Activated T-cell treated with anti-CD3 and anti-CD28 coated beads for 4 hours (primary cell): Measurements from ENCODE around the gene CASQ2.

Source experiments
- DNase-seq: peaks from one replicate; pipeline ENCODE4 v3.0.0-alpha.2; 2020

CASQ2 gene

GRCh38 chr1:115690972-115691371 lies 77.5 kb downstream of the CASQ2 start:
- no peak for DNase-seq

- DNase-seq = no peak
These were observed 80.8 kb downstream of the CASQ2 start for GRCh38 chr1:115687744-115688143.

- DNase-seq = no peak
These were observed 83.3 kb downstream of the CASQ2 start for GRCh38 chr1:115685029-115685705.

GRCh38 chr1:115682792-115683191 lies 85.7 kb downstream of the CASQ2 start:
- no peak for DNase-seq

- DNase-seq = no peak
These were observed 87.8 kb downstream of the CASQ2 start for GRCh38 chr1:115680730-115681111.

GRCh38 chr1:115679141-115679611 lies 89.3 kb downstream of the CASQ2 start:
- DNase-seq = no peak

GRCh38 chr1:115678141-115678540 lies 90.4 kb downstream of the CASQ2 start:
- DNase-seq = no peak

- no peak for DNase-seq
These were observed 90.9 kb downstream of the CASQ2 start for GRCh38 chr1:115677565-115677964.

- no peak for DNase-seq
These were observed 91.3 kb downstream of the CASQ2 start for GRCh38 chr1:115677182-115677555.

- no peak for DNase-seq
These were observed 91.9 kb downstream of the CASQ2 start for GRCh38 chr1:115676498-115677181.

GRCh38 chr1:115672224-115673009 lies 96.1 kb downstream of the CASQ2 start:
- DNase-seq = no peak

- no peak for DNase-seq
These were observed 97.2 kb downstream of the CASQ2 start for GRCh38 chr1:115671176-115671934.

- no peak for DNase-seq
These were observed 97.9 kb downstream of the CASQ2 start for GRCh38 chr1:115670476-115671175.

GRCh38 chr1:115669886-115670285 lies 98.6 kb downstream of the CASQ2 start:
- no peak for DNase-seq

GRCh38 chr1:115669002-115669673 lies 99.4 kb downstream of the CASQ2 start:
- DNase-seq = no peak

GRCh38 chr1:115668579-115668978 lies 99.9 kb downstream of the CASQ2 start:
- no peak for DNase-seq

- DNase-seq = no peak
These were observed 101.8 kb downstream of the CASQ2 start for GRCh38 chr1:115666702-115667101.

- DNase-seq = no peak
These were observed 102.3 kb downstream of the CASQ2 start for GRCh38 chr1:115666206-115666605.

- no peak for DNase-seq
These were observed 103.0 kb downstream of the CASQ2 start for GRCh38 chr1:115665319-115666096.

- no peak for DNase-seq
These were observed 107.4 kb downstream of the CASQ2 start for GRCh38 chr1:115661157-115661556.

GRCh38 chr1:115660151-115660550 lies 108.4 kb downstream of the CASQ2 start:
- DNase-seq = no peak
